ENCODE results near the gene OPRM1. TPM values are rescaled to one million over a fixed set of nuclear protein-coding genes. Genes with fewer than 3 reads are reported as not detected.

OPRM1 gene
- total RNA-seq, 1 donor from 2014 or later: not detected

DNA sequence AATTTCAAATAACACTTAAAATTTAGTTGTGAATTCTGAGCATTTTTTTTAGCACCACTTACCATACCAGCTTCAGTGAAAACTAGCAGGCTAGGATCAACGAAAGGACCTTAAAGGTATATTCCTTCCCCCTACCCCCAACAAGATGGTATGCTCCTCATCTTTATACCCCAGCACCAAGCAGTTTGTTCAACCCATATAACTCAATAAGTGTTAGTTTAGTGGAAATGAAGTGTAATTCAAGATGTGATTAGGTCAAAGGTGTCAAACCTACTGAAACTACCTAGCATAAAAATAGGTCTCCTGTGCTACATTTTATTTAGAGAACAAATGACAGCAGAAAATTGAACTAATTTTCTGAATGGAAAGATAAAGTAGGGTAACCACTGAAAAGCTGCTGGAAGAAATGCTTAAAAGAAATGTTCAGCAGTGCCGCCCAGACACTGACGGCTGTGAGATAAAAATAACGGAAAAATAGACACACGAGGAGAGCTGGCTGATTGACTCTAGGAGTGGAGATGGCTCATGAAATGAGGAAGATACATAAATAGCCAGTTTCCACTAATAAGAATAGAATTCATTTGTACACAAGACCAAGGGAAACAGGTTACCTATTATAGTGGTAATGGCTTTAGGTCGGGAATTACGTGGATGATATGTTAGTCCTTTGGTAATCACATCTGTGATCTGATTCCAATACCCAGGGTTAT, 222.8 kb downstream of the OPRM1 start:
- no peaks in the 10 kb centered on the region for H3K4me1 Mint-ChIP-seq
- H3K36me3 Mint-ChIP-seq: no peaks in the 10 kb centered on the region
- H2AFZ ChIP-seq (replicated peaks): no peak overlapping the region
- no peak overlapping the region for H3K4me3 ChIP-seq
- H4K20me1 ChIP-seq (ENCODE audit: low read depth): no peaks in the 10 kb centered on the region
- no peaks in the 10 kb centered on the region for H3K4me1 ChIP-seq
- H3K9ac ChIP-seq: no peak overlapping the region
- H3K9me3 Mint-ChIP-seq: peaks cover 12% of the 10 kb centered on the region
- no peak for DNase-seq (ENCODE audit: low spot score)
- H3K36me3 ChIP-seq: no peaks in the 10 kb centered on the region
- H3K79me2 ChIP-seq (ENCODE audit: low read depth): no peaks in the 10 kb centered on the region
- no peak overlapping the region for H3K27ac Mint-ChIP-seq
- H3K27ac ChIP-seq: no peak overlapping the region
- no peaks in the 10 kb centered on the region for H3F3A ChIP-seq (ENCODE audit: low read depth)
- no peaks in the 10 kb centered on the region for H3K27me3 Mint-ChIP-seq (ENCODE audit: insufficient read depth, low read depth)
- H3K4me3 Mint-ChIP-seq: no peak overlapping the region
- TF ChIP-seq EZH2phosphoT487 (IDR thresholded peaks at IDR 0.05): no peak
- TF ChIP-seq, protein P1, sequence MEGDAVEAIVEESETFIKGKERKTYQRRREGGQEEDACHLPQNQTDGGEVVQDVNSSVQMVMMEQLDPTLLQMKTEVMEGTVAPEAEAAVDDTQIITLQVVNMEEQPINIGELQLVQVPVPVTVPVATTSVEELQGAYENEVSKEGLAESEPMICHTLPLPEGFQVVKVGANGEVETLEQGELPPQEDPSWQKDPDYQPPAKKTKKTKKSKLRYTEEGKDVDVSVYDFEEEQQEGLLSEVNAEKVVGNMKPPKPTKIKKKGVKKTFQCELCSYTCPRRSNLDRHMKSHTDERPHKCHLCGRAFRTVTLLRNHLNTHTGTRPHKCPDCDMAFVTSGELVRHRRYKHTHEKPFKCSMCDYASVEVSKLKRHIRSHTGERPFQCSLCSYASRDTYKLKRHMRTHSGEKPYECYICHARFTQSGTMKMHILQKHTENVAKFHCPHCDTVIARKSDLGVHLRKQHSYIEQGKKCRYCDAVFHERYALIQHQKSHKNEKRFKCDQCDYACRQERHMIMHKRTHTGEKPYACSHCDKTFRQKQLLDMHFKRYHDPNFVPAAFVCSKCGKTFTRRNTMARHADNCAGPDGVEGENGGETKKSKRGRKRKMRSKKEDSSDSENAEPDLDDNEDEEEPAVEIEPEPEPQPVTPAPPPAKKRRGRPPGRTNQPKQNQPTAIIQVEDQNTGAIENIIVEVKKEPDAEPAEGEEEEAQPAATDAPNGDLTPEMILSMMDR (IDR thresholded peaks at IDR 0.05): no peak
- no peak for TF ChIP-seq EZH2 (IDR thresholded peaks at IDR 0.05)
- no peak overlapping the region for H3K4me2 ChIP-seq
- H3K27me3 ChIP-seq: no peaks in the 10 kb centered on the region
- H3K9me3 ChIP-seq (ENCODE audit: low read depth): no peaks in the 10 kb centered on the region

DNA sequence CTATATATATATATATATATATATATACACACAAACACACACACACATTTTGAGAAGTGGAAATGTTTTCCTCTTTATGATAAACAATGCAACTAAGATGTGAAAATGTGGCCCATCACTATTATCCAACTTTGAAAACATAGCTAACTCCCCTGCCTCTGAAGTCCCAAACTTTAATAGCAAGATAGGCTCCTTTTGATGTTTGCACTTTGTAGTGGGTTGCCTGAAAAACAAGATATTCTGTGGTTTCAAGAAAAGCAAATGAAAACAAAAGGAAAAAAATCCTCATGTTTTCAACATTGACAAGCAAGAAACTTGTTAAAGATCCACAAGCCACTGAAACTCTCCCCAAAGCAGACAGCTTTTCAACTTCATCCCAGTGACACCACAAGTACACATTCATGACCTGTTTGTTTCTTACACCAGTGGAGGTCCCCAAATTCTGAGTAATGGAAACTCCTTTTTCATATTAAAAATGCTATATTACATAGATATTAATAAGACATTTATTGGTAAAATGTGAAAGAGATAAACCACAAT, 227.6 kb downstream of the OPRM1 start:
- Histone ChIP-seq H4K20me1 (ENCODE audit: low read depth) (no peaks in the 10 kb centered on the region), H3K9ac (no peak overlapping the region), H3K4me3 (no peak overlapping the region), H3K27ac (no peak overlapping the region), H3F3A (ENCODE audit: low read depth) (no peaks in the 10 kb centered on the region), H3K79me2 (ENCODE audit: low read depth) (no peaks in the 10 kb centered on the region), H3K27me3 (no peaks in the 10 kb centered on the region), H3K4me2 (no peak overlapping the region), H3K36me3 (no peaks in the 10 kb centered on the region), H3K4me1 (no peaks in the 10 kb centered on the region), H3K9me3 (ENCODE audit: low read depth) (no peaks in the 10 kb centered on the region), H2AFZ (replicated peaks) (no peak overlapping the region)
- H3K4me1 Mint-ChIP-seq: no peaks in the 10 kb centered on the region
- DNase-seq (ENCODE audit: low spot score): no peak
- no peak for TF ChIP-seq EZH2 (IDR thresholded peaks at IDR 0.05)
- peaks cover 12% of the 10 kb centered on the region for H3K9me3 Mint-ChIP-seq
- no peak overlapping the region for H3K4me3 Mint-ChIP-seq
- no peaks in the 10 kb centered on the region for H3K27me3 Mint-ChIP-seq (ENCODE audit: insufficient read depth, low read depth)
- no peak overlapping the region for H3K27ac Mint-ChIP-seq
- peaks cover 2% of the 10 kb centered on the region for H3K36me3 Mint-ChIP-seq

DNA sequence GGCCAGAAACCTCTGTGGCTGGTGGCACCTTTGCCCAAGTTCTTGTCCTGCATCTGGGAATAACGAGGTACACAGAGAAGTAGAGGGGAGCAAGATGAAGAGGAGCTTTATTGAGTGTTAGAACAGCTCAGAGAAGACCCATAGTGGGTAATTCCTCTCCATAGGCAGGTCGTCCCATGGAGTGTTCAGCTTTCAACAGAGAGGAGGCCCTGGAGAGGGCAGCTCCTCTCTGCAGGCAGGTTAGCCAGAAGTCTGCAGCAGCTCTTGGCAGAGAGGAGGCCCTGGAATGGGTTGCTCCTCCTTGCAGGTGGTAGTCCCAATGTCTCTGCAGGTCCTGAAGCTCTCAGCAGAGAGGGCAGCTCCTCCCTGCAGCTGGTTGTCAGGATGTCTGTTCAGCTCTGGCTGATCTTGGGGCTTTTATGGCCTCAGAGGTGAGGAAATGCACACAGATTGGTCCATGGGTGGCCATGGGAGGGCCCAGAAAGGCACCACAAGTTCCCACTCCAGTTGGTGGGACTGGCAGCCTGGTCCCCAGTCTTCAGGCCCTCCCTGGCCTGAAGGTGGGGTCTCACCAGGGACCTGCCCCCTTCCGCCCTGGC, 228.6 kb downstream of the OPRM1 start:
- DNase-seq (ENCODE audit: low spot score): no peak
- Mint-ChIP-seq H3K9me3 (peaks cover 12% of the 10 kb centered on the region), H3K4me3 (no peak overlapping the region), H3K4me1 (no peaks in the 10 kb centered on the region), H3K27ac (no peak overlapping the region), H3K27me3 (ENCODE audit: insufficient read depth, low read depth) (no peaks in the 10 kb centered on the region), H3K36me3 (peaks cover 2% of the 10 kb centered on the region)
- Histone ChIP-seq H3K9ac (no peak overlapping the region), H3K4me2 (no peak overlapping the region), H3K27ac (no peak overlapping the region), H3K79me2 (ENCODE audit: low read depth) (no peaks in the 10 kb centered on the region), H3K27me3 (no peaks in the 10 kb centered on the region), H3K4me3 (no peak overlapping the region), H4K20me1 (ENCODE audit: low read depth) (no peaks in the 10 kb centered on the region), H3K4me1 (no peaks in the 10 kb centered on the region), H3K36me3 (no peaks in the 10 kb centered on the region), H2AFZ (replicated peaks) (no peak overlapping the region), H3K9me3 (ENCODE audit: low read depth) (no peaks in the 10 kb centered on the region), H3F3A (ENCODE audit: low read depth) (no peaks in the 10 kb centered on the region)
- no peak for TF ChIP-seq EZH2phosphoT487 (IDR thresholded peaks at IDR 0.05)
- no peak for TF ChIP-seq EZH2 (IDR thresholded peaks at IDR 0.05)
- TF ChIP-seq, protein P1 (IDR thresholded peaks at IDR 0.05): no peak

DNA sequence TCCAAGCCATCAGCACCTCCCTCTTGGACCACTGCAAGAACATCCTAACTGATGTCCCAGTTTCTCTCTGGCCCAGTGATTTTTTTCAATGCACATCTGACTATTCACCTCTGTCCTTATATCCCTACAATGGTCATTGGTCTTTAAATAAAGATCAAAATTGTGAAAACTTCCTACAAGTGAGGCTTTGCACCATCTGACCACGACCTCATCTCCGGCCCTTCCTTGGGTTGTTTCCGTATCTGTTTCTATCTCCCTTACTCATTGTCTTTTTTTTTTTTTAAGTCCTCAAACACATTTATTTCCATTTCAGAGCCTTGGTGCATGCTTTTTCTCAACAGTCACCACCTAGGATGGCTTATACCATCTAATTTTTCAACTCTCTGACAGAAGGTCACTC, 229.4 kb downstream of the OPRM1 start:
- Histone ChIP-seq H3K9me3 (ENCODE audit: low read depth) (no peaks in the 10 kb centered on the region), H4K20me1 (ENCODE audit: low read depth) (no peaks in the 10 kb centered on the region), H3K4me2 (no peak overlapping the region), H3K79me2 (ENCODE audit: low read depth) (no peaks in the 10 kb centered on the region), H3K9ac (no peak overlapping the region), H3K4me1 (no peaks in the 10 kb centered on the region), H3K36me3 (no peaks in the 10 kb centered on the region), H3K27ac (no peak overlapping the region), H3K4me3 (no peak overlapping the region), H3K27me3 (no peaks in the 10 kb centered on the region), H2AFZ (replicated peaks) (no peak overlapping the region), H3F3A (ENCODE audit: low read depth) (no peaks in the 10 kb centered on the region)
- H3K36me3 Mint-ChIP-seq: peaks cover 2% of the 10 kb centered on the region
- TF ChIP-seq, protein P1 (IDR thresholded peaks at IDR 0.05): no peak
- TF ChIP-seq EZH2phosphoT487 (IDR thresholded peaks at IDR 0.05) (no peak), EZH2 (IDR thresholded peaks at IDR 0.05) (no peak)
- no peak overlapping the region for H3K27ac Mint-ChIP-seq
- no peak for DNase-seq (ENCODE audit: low spot score)
- H3K4me3 Mint-ChIP-seq: no peak overlapping the region
- H3K27me3 Mint-ChIP-seq (ENCODE audit: insufficient read depth, low read depth): no peaks in the 10 kb centered on the region
- peaks cover 12% of the 10 kb centered on the region for H3K9me3 Mint-ChIP-seq
- no peaks in the 10 kb centered on the region for H3K4me1 Mint-ChIP-seq
